Activated naive CD4-positive, alpha-beta T cell treated with anti-CD3 and anti-CD28 coated beads for 36 hours (primary cell): ENCODE data around the gene SCN9A. TPM values are rescaled to one million over a fixed set of nuclear protein-coding genes. Genes with fewer than 3 reads are reported as not detected.
"Not testable (repeated sequence)": the region's sequence is repeated elsewhere in the genome, so short reads cannot be mapped to it uniquely, and the experiment has no call there.

Source experiments
- CTCF ChIA-PET: fragments of 350-600 bp; sonication (Branson Sonifier 250); formaldehyde crosslinking; loops from one replicate; lab custom pipeline; 2021; ENCODE audit warnings: antibody characterized with exemption; lab: Charles Lee
- DNase-seq: peaks from one replicate; pipeline ENCODE4 v3.0.0-alpha.2; 2020
- H3K27ac Mint-ChIP-seq: one replicate; pipeline ENCODE4 v1.8.0; 2021; ENCODE audit warnings: mild to moderate bottlenecking, mixed read lengths
- H3K27me3 Mint-ChIP-seq: one replicate; pipeline ENCODE4 v1.8.0; 2021; ENCODE audit warnings: low read depth, mixed read lengths
- H3K36me3 Mint-ChIP-seq: one replicate; pipeline ENCODE4 v1.8.0; 2021; ENCODE audit warnings: low read depth, mixed read lengths
- H3K4me1 Mint-ChIP-seq: one replicate; pipeline ENCODE4 v1.8.0; 2021; ENCODE audit warnings: low read depth, mixed read lengths
- H3K4me3 Mint-ChIP-seq: one replicate; pipeline ENCODE4 v1.8.0; 2021; ENCODE audit warnings: mild to moderate bottlenecking, moderate library complexity, mixed read lengths
- H3K9me3 Mint-ChIP-seq: one replicate; pipeline ENCODE4 v1.8.0; 2021; ENCODE audit warnings: mixed read lengths
- intact Hi-C: fragments of 100-400 bp; cut with micrococcal nuclease; formaldehyde crosslinking; loops from one replicate; pipeline ENCODE4 v1.15.1; 2023
- total RNA-seq, 2 experiments: library from RNA; stranded (reverse); gene quantifications; one replicate each; pipeline ENCODE4 v1.2.3, GENCODE V29; 2021

SCN9A gene
- total RNA-seq, 2 experiments from 2014 or later = not detected

GRCh38 chr2:166372046-166372445, 3.7 kb downstream of the SCN9A start:
- no peaks in the 10 kb centered on the region for H3K36me3 Mint-ChIP-seq
- CTCF ChIA-PET = interaction anchor here (0.7 kb wide), 1 partner anchor 410 kb away, joined by 3 read pairs; no protein-coding TSS in a partner anchor
- H3K27me3 Mint-ChIP-seq = peaks cover 26% of the 10 kb centered on the region
- intact Hi-C loops = no loop called here
- H3K9me3 Mint-ChIP-seq = no peaks in the 10 kb centered on the region
- no peak overlapping the region for H3K27ac Mint-ChIP-seq
- H3K4me3 Mint-ChIP-seq = no peak overlapping the region
- DNase-seq = no peak
- H3K4me1 Mint-ChIP-seq = peaks cover 9% of the 10 kb centered on the region

DNA sequence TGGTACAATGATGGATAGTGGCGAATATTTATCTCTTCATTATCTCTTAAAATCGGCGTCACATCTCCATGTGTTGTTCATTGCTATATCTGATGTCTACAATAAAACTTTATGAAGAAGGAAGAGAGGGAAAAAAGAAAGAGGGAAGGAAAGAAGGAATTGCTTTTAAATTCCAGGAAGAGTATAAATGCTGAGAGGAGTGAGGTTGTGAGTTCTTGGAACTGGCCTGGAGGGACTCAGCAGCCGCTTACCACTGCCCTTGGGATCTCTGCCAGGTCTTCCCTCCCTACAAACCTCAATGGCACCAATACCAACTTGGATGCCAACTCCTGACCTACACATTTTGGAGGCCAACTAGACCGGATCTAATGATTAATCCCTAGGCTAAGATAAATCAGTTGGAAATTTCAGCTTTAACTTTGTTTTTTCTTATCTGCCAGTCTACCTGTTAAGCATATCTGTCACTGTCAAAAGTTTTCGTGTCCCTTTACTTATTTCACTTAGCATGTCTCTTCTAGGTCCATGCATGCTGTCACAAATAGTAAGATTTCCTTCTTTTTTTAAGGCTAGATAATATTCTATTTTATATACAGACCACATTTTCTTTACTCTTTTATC, 9.8 kb downstream of the SCN9A start:
- no peak overlapping the region for H3K27ac Mint-ChIP-seq
- CTCF ChIA-PET = no interaction called here
- no peak for DNase-seq
- H3K27me3 Mint-ChIP-seq = peaks cover 2% of the 10 kb centered on the region
- no peaks in the 10 kb centered on the region for H3K4me1 Mint-ChIP-seq
- no peak overlapping the region for H3K4me3 Mint-ChIP-seq
- H3K36me3 Mint-ChIP-seq = no peaks in the 10 kb centered on the region
- intact Hi-C loops = no loop called here
- H3K9me3 Mint-ChIP-seq = peaks cover 3% of the 10 kb centered on the region

DNA sequence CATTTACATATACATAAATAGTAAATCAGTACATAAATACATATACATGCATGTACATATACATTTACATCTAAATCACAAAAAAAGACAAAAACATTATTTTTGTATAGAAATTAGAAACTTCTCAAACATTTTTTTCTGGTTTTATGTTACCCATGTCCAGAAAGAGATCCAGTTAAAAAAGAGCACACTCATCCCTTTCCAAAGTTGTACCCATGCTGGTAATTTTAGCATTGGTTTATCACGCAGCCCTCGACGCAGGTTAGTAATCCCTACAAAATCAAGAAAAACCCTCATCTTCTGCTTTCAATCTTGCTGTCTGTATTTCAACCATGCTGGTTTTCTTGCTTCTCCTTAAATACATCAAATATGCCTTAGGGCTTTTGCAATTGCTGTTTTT, 10.5 kb downstream of the SCN9A start:
- Mint-ChIP-seq H3K27ac (no peak overlapping the region), H3K4me3 (no peak overlapping the region), H3K9me3 (peaks cover 3% of the 10 kb centered on the region), H3K4me1 (no peaks in the 10 kb centered on the region), H3K27me3 (peaks cover 2% of the 10 kb centered on the region), H3K36me3 (no peaks in the 10 kb centered on the region)
- intact Hi-C loops = no loop called here
- no peak for DNase-seq
- CTCF ChIA-PET = no interaction called here

GRCh38 chr2:166364476-166365161, 11.1 kb downstream of the SCN9A start:
- no peaks in the 10 kb centered on the region for H3K4me1 Mint-ChIP-seq
- H3K36me3 Mint-ChIP-seq = no peaks in the 10 kb centered on the region
- CTCF ChIA-PET = no interaction called here
- intact Hi-C loops = no loop called here
- H3K4me3 Mint-ChIP-seq = no peak overlapping the region
- peaks cover 3% of the 10 kb centered on the region for H3K9me3 Mint-ChIP-seq
- H3K27ac Mint-ChIP-seq = no peak overlapping the region
- DNase-seq = no peak
- peaks cover 2% of the 10 kb centered on the region for H3K27me3 Mint-ChIP-seq

- DNase-seq = no peak
- intact Hi-C loops = loop anchor here (1.0 kb wide), 2 partner anchors 23 to 155 kb away; no protein-coding TSS in a partner anchor
- Mint-ChIP-seq H3K4me1 (no peaks in the 10 kb centered on the region), H3K9me3 (peaks cover 3% of the 10 kb centered on the region), H3K27me3 (no peaks in the 10 kb centered on the region), H3K4me3 (no peak overlapping the region), H3K27ac (no peak overlapping the region), H3K36me3 (no peaks in the 10 kb centered on the region)
- CTCF ChIA-PET = interaction anchor here (0.9 to 1.0 kb wide), 2 partner anchors 24 to 155 kb away, joined by 3 to 4 read pairs; no protein-coding TSS in a partner anchor
These were observed 14.2 kb downstream of the SCN9A start for GRCh38 chr2:166361351-166362153.

- CTCF ChIA-PET = interaction anchor here (0.6 to 1.0 kb wide), 4 partner anchors 24 to 1485 kb away, joined by 3 to 4 read pairs (median 3); no protein-coding TSS in a partner anchor
- no peak overlapping the region for H3K4me3 Mint-ChIP-seq
- H3K36me3 Mint-ChIP-seq = no peaks in the 10 kb centered on the region
- no peak overlapping the region for H3K27ac Mint-ChIP-seq
- intact Hi-C loops = loop anchor here (1.0 kb wide), 2 partner anchors 23 to 155 kb away; no protein-coding TSS in a partner anchor
- no peaks in the 10 kb centered on the region for H3K27me3 Mint-ChIP-seq
- peaks cover 3% of the 10 kb centered on the region for H3K9me3 Mint-ChIP-seq
- no peak for DNase-seq
- no peaks in the 10 kb centered on the region for H3K4me1 Mint-ChIP-seq
These were observed 14.8 kb downstream of the SCN9A start for GRCh38 chr2:166360906-166361305.

DNA sequence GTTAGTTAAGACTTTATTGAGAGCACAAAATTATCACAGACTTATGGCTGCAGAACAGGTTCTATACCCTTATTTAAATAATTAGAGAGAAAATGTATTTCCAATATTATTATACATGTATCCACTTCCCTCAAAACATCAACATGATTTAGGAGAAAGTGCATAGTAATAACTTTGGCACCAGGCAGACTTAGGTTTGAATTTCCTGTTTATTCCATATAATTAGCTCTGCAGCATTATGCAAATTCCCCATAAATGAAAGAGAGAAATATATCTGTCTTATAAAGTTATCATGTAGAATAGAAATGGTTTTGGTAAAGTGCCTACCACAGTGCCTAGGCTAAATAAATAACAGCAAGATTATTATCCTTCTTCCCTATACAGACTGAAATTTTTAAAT, 15.3 kb downstream of the SCN9A start:
- Mint-ChIP-seq H3K27me3 (no peaks in the 10 kb centered on the region), H3K4me3 (no peak overlapping the region), H3K4me1 (no peaks in the 10 kb centered on the region), H3K27ac (no peak overlapping the region), H3K36me3 (no peaks in the 10 kb centered on the region), H3K9me3 (peaks cover under 1% of the 10 kb centered on the region)
- CTCF ChIA-PET = interaction anchor here (0.6 to 0.9 kb wide), 3 partner anchors 156 to 1485 kb away, joined by 3 read pairs; no protein-coding TSS in a partner anchor
- no peak for DNase-seq
- intact Hi-C loops = no loop called here

DNA sequence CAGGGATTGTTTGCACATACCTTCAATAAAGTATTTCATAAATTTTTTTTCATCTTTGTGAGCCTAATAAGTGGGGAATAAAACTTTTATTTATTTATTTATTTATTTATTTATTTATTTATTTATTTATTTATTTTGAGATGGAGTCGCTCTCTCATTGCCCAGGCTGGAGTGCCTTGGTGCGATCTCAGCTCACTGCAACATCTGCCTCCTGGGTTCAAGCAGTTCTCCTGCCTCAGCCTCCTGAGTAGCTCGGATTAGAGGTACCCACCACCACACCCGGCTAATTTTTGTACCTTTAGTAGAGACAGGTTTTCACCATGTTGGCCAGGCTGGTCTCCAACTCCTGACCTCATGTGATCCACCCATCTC, 17.8 kb downstream of the SCN9A start:
- H3K9me3 Mint-ChIP-seq, H3K27ac Mint-ChIP-seq, H3K36me3 Mint-ChIP-seq, CTCF ChIA-PET, H3K27me3 Mint-ChIP-seq, DNase-seq, H3K4me1 Mint-ChIP-seq, H3K4me3 Mint-ChIP-seq, intact Hi-C loops: not testable (repeated sequence)

- H3K36me3 Mint-ChIP-seq = no peaks in the 10 kb centered on the region
- no peak overlapping the region for H3K27ac Mint-ChIP-seq
- intact Hi-C loops = no loop called here
- DNase-seq = no peak
- H3K4me1 Mint-ChIP-seq = no peaks in the 10 kb centered on the region
- H3K9me3 Mint-ChIP-seq = no peaks in the 10 kb centered on the region
- CTCF ChIA-PET = no interaction called here
- no peaks in the 10 kb centered on the region for H3K27me3 Mint-ChIP-seq
- H3K4me3 Mint-ChIP-seq = no peak overlapping the region
These were observed 18.4 kb downstream of the SCN9A start for GRCh38 chr2:166357068-166357949.

DNA sequence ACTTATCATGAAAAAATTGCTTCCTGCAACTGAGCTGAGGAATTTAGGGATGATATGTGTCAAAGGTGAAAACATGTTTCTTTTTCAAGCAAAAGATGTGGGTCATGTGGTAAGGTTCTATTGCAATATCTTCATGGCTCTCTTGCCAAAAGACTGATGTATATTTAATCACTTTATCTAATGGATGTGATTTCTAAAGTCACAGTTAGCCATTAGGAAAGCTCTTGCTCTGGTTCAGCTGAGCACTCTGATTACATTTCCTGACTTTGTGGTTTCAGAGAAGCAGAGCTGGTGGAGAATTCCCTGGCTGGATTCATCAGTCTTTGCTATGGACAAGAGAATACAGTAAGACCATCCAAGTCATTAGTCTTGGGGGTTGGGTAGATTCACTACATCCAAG, 24.4 kb downstream of the SCN9A start:
- CTCF ChIA-PET = no interaction called here

GRCh38 chr2:166350525-166350924, 25.2 kb downstream of the SCN9A start:
- DNase-seq = no peak
- Mint-ChIP-seq H3K27ac (no peak overlapping the region), H3K4me1 (no peaks in the 10 kb centered on the region), H3K4me3 (no peak overlapping the region), H3K36me3 (no peaks in the 10 kb centered on the region), H3K9me3 (no peaks in the 10 kb centered on the region), H3K27me3 (no peaks in the 10 kb centered on the region)
- CTCF ChIA-PET = no interaction called here
- intact Hi-C loops = no loop called here

More for the DNA sequence above, 24.4 kb downstream of the SCN9A start:
- Mint-ChIP-seq H3K4me3 (no peak overlapping the region), H3K27ac (no peak overlapping the region), H3K9me3 (no peaks in the 10 kb centered on the region), H3K27me3 (no peaks in the 10 kb centered on the region), H3K36me3 (no peaks in the 10 kb centered on the region), H3K4me1 (no peaks in the 10 kb centered on the region)
- intact Hi-C loops = no loop called here
- DNase-seq = no peak
